H54 (cell line): ENCODE results near the gene CDHR3.

Experiments
- DNase-seq: peaks from one replicate; pipeline ENCODE4 v3.0.0; 2011; ENCODE audit warnings: low spot score, mixed read lengths; ENCODE audit not compliant: insufficient read length
- FAIRE-seq: peaks from 3 replicates; lab custom pipeline; 2011; peaks lifted over from hg19 to GRCh38; lab: Jason Lieb, UNC
- POLR2A ChIP-seq: IDR thresholded peaks from 2 replicates; pipeline ENCODE4 v1.6.1; 2011; ENCODE audit warnings: low read depth, mild to moderate bottlenecking, low read length

The CDHR3 gene

DNA sequence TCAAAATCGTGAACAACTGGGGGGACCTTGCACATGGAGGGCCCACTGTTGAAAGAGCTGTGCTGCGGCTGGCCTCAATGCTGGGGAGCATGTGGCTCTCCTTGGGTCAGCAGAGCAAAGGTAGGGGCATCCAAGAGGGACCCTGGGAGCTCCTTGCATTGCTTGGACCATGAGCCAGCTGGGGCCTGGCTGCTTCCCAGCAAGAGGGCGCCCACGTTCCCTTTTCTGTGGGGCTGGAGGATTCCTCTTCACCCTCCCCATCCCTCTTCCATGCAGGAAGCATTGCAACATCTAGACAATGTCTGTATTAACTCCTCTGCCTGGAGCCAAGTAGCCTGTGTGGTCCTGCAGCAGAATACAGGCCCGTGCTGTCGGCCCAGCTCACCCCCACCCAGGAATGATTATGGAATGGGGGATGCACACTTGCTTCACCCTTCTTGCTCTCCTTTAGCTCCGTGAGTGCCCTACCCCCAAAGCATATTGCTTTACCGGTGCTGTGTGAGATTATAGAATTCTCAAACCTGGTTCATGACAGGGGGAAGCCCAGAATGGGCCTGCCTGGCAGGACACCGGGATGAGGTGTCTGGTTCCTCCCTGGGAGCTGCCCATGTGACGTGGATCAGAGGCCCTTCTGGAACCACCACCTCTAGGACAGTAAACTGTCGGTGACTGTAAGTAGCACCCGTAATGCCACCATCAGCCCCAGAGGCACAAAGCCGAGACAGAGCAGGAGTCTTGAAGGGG lies 87.1 kb downstream of the CDHR3 start:
- FAIRE-seq (no peak), DNase-seq (no peak)
- no peak for TF ChIP-seq POLR2A

DNA sequence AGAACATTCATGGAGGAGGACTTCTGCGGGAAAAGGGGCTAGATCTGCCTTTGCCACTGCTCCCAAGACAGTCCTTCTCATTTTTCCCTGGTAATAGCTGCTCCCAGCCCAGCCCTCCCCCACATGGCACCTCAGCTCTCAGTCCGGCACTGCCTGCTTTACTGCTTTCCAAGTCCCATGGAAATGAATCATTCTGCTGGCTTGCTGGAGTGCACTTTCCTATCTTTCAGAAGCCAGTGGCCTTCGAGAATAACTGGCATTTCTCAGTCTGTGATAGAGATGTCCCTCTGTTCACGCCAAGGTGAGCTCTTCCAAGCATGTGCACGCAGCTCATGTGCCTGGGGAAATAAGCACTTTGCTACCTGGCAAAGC lies 87.7 kb downstream of the CDHR3 start:
- FAIRE-seq (no peak), DNase-seq (peak; percentile 55)
- TF ChIP-seq POLR2A, result no peak

DNA sequence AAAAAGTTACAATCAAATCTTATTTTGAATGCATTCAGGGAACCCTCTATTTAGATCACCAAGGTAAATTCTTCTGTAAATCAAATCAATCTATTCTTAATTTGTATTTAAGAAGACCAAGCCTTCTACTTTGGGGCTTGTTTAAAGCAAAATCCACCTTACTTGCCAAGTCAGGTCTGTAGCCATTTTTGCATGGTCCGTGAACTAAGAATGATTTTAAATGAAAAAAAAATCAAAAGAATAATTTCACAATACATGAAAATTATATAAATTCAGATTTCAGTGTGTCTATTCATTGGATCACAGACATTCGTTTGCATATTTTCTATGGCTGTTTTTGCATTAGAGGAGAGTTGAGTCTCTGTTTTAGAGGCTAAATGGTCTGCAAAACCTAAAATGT lies 89.6 kb downstream of the CDHR3 start:
- FAIRE-seq, result no peak
- no peak for DNase-seq
- no peak for TF ChIP-seq POLR2A

DNA sequence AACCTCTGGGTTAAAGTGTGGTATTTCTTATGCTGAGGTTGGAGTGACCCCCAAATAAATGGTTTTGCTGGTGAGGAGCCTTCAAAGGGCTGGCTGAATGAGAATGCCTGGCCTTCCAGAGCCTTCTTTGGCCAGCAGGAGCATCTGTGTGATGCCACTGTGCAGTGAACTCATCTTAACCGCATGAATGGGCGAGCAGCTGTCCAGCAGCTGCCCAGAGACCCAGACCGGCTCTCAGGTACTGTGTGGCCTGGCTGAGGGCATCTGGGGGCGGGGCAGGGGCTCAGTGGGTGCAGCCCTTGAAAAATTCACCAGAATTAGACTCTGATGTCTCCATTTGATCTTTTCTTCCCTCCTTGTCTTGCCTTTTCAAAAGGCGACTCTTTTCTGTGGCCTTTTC lies 90.0 kb downstream of the CDHR3 start:
- FAIRE-seq, result no peak
- DNase-seq, result no peak
- TF ChIP-seq POLR2A, result no peak

DNA sequence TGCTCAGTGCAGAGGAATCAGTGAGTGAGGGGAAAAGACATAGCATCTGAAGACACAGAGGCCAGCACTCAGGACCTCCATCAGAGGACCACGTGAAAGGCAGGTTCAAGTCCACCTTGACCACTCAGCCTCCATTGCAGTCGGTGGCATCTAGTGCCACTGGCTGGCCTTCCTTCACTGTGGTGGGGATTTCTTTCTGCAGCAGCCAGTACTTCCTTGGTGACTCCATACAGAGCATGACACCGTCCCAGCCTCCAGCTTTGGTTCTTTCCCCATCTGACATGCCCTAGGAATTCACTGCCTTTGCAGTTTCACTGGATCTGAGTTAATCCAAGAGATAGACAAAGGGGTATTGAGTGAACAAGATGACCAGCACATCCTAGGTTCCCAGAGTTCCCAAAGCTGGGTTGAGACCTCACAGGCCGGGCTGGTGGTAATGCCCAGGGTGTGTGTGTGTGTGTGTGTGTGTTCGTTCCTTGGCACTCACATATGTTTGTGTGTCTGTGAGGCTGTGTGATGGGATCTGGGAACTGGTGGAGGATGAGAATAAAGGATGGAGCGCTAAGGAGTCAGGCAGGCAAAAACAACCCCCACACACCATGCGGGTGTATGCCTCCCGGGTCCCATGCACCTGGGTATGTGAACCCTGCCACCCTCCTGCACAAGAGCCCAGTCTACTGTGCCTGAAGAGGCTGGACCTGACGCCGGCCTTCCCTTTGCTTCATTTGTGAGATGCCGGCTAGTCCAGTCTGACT lies 91.3 kb downstream of the CDHR3 start:
- no peak for FAIRE-seq
- no peak for TF ChIP-seq POLR2A
- no peak for DNase-seq

DNA sequence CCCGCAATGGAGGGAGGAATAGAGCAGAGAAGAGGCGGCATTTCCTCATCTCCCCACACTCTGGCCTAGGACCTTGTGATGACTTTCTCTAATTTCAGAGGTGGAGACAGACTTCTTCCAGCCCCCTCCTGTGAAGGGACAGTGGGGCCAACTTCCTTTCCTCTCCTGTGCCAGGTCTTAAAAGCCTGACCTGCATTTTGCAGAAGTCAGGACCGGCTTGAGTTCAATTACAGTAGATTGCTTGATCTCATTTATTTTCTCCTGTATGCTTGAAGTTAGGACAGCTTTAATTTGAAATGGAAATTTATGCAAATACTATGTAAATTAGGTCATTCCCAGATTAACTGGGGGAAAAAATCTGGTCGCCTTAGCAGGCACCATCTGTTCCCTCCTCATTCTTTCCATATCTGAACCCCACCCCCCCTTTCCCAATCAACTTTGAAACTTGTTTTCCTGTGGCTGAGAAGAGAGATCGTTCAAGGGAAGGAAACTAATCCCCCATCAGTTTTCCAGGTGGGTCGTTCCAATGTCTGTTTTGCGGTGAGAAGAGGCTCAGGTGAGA lies 92.0 kb downstream of the CDHR3 start:
- DNase-seq (no peak), FAIRE-seq (no peak)
- TF ChIP-seq POLR2A, result no peak

DNA sequence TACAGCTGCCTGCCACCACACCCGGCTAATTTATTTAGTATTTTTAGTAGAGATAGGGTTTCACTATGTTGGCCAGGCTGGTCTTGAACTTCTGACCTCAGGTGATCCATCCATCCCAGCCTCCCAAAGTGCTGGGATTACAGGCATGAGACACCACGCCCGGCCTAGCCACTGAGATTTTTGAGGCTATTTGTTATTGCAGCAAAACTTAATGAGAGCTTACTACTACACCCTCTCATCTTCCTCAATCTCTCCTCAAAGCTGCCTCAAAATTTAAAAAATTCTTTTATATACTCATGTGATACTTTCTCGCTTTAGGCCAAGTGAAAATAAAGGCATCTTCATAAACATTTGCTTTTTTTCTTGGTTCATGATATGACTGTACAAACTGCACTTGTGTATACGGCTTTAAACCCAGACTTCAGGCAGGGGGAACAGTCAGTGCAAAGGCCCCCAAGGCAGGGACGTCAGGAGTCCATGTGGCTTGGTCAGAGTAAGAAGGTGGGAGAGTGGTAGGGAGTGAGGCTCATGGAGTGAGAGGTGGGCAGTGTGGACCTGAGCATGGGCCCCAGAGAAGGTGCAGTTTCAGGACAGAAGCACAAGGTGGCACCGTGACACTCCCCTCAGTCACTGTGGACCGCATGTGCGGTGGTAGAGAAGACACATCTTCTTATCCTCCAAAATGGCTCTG lies 93.6 kb downstream of the CDHR3 start:
- FAIRE-seq (no peak), DNase-seq (peak; percentile 57)
- TF ChIP-seq POLR2A, result no peak

DNA sequence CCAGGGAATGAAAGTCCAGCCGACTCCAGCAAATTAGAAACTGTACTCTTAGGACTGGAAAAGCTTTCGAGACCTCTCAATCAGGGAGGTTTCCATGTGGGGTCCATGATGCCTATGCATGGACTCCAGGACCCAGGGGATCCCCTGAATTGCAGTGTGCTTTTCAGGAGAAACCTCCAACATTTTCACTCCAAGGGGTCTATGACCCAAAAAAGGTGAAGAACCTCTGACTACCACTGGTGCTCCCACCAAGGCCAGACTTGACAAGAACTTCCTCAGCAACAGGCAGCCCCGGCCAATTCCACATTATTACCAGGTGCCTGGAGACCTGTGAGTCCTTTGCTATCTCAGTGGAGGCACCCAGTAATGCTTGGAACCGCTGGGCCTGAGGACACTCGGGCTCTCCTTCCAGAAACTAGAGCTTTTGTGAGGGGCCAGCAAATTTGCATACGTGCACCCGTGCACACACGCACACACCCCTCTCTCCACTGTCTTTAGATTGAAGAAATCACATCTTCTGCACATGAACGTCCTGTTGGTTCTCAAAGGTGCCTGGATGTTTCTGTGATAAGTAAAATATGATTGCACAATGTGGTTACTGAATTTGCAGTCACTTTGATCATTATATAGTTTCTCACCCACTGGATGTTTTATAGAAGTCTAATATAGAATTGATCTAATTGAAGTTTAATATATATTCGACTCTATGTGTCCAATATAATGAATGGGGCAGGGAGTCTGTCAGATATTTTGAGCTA lies 94.3 kb downstream of the CDHR3 start:
- no peak for DNase-seq
- no peak for TF ChIP-seq POLR2A
- no peak for FAIRE-seq

DNA sequence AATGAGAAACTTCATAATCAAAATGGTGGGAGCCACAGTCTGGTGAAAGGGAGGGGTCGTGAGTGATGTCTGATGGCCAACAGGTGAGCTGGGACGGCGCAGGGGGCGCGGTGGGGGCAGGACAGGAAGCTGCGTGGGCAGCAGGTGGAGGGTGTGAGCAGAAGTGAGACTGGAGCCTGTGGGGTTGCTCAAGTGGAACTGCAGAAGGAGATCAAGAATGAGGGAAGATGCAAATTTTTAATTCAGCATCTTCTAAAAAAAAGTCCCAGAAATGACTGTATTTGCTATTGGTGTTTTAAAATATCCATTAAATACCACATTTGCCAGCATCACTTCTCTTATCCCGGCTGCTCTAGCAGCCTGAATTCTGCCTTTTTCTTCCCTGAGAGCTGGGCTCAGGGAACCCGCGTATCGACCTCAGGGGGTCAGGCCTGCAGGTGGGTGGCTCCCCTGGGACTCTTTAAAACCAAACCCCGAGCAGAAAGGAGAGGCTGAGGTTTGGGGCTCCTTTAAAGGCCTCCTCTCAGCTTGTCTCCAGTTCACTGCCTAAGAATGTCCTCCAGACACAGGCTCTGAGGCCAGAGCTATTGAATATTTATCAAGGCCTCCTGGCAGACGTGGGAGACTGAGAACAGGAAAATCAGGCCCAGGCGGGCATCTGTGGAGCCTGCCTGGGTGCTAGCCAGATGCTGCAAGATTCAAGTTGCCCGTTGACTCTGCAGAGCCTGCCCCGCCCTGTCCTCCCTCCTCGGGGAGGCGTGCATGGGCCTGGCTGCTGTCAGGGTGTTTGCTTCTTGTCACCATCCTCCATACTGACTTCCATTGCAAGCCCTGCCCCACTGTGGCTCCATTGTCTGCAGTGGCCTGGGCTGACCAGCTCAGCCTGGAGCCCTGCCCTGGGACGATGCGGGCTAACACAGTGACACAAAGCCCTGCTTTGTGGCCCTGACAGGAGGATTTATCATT lies 95.2 kb downstream of the CDHR3 start:
- DNase-seq (no peak), FAIRE-seq (no peak)
- TF ChIP-seq POLR2A, result no peak

DNA sequence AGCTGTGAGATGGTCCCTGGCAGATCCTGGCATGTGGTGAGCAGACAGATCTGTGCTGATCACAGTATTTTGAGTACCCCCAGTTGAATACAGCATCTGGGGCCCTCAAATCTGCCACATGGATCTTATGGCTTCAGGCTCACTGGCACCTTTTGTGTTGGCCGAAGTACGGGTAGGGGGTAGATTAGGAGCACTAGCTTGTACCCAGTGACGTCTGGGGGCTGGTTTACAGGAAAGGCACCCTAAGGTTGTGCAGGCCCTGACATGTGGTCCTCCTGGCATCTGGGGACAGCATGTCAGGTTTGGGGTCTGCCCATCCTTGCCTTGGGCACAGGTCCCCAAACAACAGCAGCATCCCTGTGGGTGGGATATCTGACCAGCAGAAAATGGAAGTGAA lies 95.9 kb downstream of the CDHR3 start:
- no peak for TF ChIP-seq POLR2A
- FAIRE-seq (no peak), DNase-seq (no peak)

DNA sequence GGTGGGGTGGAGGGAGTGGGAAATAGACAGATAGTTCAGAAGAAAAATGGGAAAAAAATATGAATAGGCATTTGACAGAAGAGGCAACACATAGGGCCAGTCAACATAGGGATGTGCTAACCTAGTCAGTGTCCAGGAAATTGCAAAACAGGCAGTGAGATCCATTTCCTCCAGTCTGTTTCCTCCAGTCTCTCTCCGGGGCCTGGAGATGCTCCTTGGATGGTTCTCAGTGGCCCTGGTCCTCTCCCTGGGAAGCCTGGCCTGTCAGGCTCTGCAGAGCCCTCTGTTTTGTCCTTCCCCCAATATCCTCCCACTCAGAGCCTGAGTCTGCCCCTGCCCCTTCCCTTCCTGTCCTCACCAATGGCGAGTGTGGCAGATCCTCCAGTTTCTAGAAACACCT lies 96.5 kb downstream of the CDHR3 start:
- DNase-seq (no peak), FAIRE-seq (no peak)
- TF ChIP-seq POLR2A, result no peak

DNA sequence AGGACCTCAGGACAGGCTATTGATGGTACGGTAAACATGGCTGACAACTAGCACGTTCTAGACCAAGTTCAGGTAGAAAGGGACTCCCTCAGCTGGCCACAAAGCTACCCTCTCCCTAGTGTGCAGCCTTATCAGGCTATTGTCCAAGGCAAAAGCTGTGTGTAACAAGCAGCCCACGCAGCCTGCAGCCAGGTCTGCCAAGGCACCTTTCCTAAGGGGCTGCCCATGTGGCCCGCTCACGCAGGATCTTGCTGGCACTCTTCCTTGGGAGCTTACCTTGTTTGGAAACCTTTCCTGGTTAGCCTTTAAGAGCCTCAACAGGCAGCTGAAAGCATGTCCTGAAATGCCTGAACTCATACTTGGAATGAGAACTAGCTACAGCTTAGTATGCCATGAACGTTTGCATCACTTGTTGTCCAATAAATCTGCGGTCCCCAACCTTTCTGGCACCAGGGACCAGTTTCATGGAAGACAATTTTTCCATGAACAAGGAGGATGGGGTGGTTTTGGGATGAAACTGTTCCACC lies 97.4 kb downstream of the CDHR3 start:
- FAIRE-seq (no peak), DNase-seq (no peak)
- TF ChIP-seq POLR2A, result no peak
